GM23338 (cell line): Measurements from ENCODE around the gene SPACA1. TPM values are rescaled to one million over a fixed set of nuclear protein-coding genes. Genes with fewer than 3 reads are reported as not detected.

Experiments
- CTCF ChIP-seq, 2 experiments: fragments of 200-600 bp in 1 of 2; sonication (generic) in 1 of 2; conservative IDR thresholded peaks; 2 replicates each; pipeline versions ENCODE4 v1.5.1 to v1.6.1; 2016 to 2017; ENCODE audit warnings: antibody characterized with exemption in 2 of 2, low read depth in 2 of 2, mild to moderate bottlenecking in 2 of 2, moderate library complexity in 1 of 2
- REST ChIP-seq: IDR thresholded peaks from one replicate; pipeline ENCODE4 v1.6.1; 2018; ENCODE audit warnings: antibody characterized with exemption; ENCODE audit not compliant: unreplicated experiment
- ZNF331 ChIP-seq: fragments of 250-450 bp; sonication (Bioruptor Pico); IDR thresholded peaks from 2 replicates; pipeline ENCODE4 v1.5.0; 2020; ENCODE audit warnings: low read depth, mild to moderate bottlenecking, moderate library complexity
- ZNF462 ChIP-seq: fragments of 250-450 bp; sonication (Bioruptor Pico); IDR thresholded peaks from 2 replicates; pipeline ENCODE4 v1.5.0; 2020; ENCODE audit warnings: mild to moderate bottlenecking, moderate library complexity
- polyA plus RNA-seq: library from polyadenylated mRNA; unstranded; fragments of >200 nt; fragmentation: Nextera tagmentation; extraction: Ambion mirVana; gene quantifications from 2 replicates; pipeline ENCODE4 v1.2.1, GENCODE V29; 2016
- total RNA-seq: library from RNA; depleted of rRNA; stranded (reverse); fragments of >200 nt; shearing (Covaris generic); gene quantifications from 2 replicates; pipeline ENCODE4 v1.2.3, GENCODE V29; 2014

Gene SPACA1
- total and polyA plus RNA-seq, 2 experiments from 2014 or later = not detected

GRCh38 chr6:88050140-88050818 is 2.6 kb downstream of the SPACA1 start (continued):
- no peak for TF ChIP-seq ZNF462
- no peak for TF ChIP-seq REST
- no peak for TF ChIP-seq CTCF (conservative IDR thresholded peaks at IDR 0.05; ENCODE audit: low read depth in 2 of 2)
- TF ChIP-seq ZNF331 (CRISPR knock-in tag) = no peak
